CD4-positive, alpha-beta T cell treated with Interleukin-1 beta for 1 hour (primary cell): ENCODE measurements around the gene EPHB1.
"Not testable (repeated sequence)": the region's sequence is repeated elsewhere in the genome, so short reads cannot be mapped to it uniquely, and the experiment has no call there.

Experiments used
- DNase-seq, 2 donors: peaks; one replicate each; pipeline ENCODE4 v3.0.0-alpha.2; 2020 to 2022

Gene EPHB1

DNA sequence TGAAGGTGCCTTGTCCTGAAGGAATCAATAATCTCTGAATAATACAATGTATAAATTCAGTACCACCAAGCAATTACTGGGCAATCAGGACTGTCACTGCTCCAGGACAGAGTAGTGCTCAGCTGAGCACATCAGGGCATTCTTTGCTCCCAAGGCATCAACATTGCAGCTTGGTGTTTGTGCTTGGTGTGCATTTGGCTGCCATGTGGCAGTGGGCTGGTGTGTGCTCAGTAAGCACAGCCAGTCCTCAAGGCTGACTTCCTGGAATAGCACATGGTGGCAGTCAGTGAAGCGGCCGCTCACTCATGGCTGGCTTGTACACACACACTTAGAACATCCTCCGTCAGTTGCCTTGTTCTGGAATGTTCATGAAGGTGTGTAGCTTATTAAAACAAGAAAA is 217.0 kb downstream of the EPHB1 start:
- no peak for DNase-seq

DNA sequence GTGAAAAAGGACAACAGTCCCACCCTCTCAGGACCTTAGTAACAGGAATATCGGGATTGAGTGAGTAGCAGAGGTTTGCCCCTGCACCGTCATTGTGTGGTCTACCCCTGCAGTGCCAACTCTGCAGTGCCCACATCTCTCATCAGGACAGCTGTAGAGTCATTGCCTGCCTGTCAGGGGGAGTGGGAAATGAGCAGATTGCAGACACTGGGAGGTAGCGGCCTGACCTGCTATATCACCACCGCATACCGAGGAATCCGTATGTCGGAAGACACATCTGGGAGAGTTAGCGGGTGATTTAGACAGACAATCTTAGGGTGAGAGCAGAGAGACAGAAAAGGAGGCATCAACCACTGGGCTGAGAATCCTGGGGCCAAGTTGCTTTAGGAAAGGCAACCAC is 218.1 kb downstream of the EPHB1 start:
- no peak for DNase-seq

GRCh38 chr3:135014566-135014965 is 219.5 kb downstream of the EPHB1 start:
- DNase-seq: no peak

DNA sequence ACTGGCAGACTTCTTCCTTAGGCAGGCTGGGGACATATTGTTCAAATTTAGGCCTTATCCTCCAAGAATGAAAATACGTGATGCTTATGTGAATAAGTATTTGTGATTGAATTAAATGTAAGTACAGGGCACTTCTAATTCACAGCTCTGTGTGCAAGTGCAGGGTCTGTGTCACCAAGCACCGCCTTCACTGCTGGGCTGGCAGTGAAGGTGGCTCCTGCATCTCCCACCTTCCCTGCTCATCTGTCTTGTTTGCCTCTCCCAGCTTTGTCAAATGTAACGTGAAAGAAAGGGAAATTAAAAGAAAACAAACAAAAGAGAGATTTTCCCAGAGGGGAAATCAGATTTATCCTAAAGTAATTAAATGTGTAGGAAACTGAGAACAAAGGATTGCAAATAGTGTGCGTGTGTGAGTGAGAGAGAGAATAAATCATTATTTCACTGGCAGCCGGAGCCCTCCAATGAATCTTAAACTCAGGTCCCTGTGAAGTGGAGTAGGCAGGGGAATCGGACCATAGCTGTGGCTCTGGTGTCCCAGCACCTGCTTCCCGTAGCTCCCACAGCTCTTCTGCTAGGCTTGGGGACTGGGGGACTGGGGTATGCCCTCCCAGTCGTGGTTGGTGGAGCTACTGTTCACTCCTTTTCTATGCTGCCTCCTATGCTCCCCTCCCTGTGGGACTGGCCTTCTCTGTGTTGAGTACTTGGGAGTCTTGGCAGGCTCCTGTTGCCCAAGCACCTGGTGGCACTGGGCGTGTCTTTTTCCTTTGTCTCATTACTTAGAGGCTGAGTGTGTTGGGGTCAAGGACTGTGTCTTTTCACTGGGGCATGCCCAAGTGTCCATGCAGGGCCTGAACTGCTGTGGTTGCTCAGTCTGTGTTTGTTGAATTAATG is 222.2 kb downstream of the EPHB1 start:
- no peak for DNase-seq

DNA sequence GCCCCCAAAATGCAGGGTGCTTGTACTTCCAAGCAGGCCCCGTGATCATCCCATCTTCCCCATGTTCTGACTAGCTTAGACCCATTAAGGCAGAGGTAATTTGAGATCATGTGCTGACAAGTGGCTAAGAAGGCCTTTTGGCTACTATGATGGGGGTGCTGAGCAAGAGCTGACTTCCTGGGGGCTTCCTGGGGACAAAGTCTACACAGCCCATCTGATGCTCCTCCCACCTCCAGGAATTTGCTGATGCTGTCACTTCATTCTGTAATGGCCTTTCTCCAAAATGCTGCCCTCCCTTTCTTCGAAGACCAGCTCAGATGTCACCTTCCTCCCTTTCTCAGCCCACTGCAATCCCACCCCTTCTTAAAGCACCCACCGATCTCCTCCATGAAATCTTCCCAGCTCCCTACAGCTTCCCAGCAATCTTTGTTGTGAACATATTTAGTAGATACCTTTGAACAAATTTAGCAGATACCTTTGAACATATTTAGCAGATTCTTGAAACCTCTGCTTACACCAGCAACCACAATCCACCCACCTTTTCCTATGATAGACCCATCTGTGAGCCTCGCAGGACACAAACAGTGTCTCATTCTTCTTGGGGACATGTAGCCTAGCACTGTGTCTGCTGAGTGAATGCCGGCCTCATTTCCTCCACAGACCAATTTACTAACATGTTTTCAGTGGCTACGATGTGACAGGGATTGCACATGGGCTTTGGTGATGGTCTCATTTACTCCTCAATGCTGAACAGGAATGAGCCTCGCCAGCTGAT is 223.3 kb downstream of the EPHB1 start:
- no peak for DNase-seq

DNA sequence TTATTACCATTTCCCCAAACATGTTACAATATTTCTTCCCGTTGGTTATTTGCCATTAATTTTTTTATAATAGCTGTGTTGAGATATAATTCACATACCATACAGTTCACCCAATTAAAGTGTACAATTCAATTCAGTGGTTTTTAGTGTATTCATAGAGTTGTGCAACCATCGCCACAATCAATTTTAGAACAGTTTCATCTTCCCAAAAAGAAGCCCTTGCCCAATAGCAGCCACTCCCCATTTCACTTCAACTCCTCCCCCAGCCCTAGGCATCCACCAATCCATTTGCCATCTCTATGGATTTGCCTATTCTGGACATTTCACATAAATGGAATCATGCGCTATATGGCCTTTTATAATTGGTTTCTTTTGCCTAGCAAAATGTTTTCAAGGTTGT is 225.1 kb downstream of the EPHB1 start:
- DNase-seq: no peak

GRCh38 chr3:135023996-135024658 is 229.1 kb downstream of the EPHB1 start:
- DNase-seq: no peak

DNA sequence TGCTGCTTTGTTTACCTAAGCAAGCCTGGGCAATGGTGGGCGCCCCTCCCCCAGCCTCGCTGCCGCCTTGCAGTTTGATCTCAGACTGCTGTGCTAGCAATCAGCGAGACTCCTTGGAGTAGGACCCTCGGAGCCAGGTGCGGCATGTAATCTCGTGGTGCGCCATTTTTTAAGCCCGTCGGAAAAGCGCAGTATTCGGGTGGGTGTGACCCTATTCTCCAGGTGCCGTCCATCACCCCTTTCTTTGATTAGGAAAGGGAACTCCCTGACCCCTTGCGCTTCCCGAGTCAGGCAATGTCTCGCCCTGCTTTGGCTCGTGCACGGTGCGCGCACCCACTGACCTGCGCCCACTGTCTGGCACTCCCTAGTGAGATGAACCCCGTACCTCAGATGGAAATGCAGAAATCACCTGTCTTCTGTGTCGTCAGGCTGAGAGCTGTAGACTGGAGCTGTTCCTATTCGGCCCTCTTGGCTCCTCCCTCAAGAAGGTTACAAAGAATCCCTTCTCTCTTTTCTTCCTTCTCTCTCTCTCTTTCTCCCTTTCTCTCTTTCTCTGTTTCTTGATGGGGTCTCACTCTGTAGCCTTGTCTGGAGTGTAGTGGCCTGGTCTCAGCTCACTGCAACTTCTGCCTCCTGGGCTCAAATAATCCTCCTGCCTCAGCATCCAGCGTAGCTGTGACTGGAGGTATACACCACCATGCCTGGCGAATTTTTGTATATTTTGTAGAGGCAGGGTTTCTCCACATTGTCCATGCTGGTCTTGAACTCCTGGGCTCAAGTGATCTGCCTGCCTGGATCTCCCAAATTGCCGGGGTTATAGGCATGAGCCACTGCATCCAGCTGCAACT is 235.9 kb downstream of the EPHB1 start:
- not testable (repeated sequence) for DNase-seq

DNA sequence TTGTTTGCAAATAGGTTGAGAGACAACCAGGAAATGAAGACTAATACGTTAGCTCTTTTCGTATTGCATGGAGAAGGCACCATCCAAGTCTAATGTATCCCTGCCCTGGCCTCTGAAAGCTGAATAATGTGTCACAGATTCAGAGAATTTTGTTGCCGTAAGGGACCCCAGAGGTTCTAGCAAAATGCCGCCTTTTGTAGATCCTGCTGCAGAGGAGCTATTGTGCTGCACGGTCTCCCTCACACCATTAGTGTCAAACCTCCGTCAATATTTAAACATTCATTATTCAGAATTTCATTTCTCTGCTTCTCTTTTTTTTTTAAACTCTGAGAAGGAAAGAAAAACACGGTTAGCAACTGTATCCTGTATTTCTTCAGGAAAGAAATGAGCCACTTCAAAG is 238.7 kb downstream of the EPHB1 start:
- no peak for DNase-seq

GRCh38 chr3:135034291-135034768 is 239.3 kb downstream of the EPHB1 start:
- DNase-seq: no peak

- DNase-seq: no peak
Observed at GRCh38 chr3:135034891-135035440, 239.9 kb downstream of the EPHB1 start.

DNA sequence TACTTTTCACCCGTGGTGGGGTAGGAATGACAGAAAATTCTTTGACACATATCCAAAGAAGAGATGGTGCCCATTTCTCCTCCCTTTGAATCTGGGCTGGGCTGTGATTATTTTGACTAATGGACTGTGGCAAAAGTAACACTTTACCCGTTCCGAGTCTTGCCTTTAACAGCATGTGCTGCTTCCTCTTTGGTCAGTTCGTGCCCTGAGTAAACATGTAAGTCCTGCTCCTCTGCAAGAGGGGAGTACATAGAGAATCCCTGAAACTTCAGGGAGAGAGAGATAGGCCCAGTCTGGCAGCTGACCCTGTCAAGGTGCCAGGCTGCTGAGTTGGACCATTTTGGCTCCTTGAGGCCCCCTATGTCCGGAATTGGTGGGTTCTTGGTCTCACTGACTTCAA is 243.1 kb downstream of the EPHB1 start:
- DNase-seq: no peak

- not testable (repeated sequence) for DNase-seq
Observed at GRCh38 chr3:135039536-135039935, 244.5 kb downstream of the EPHB1 start.

GRCh38 chr3:135040321-135041240 is 245.5 kb downstream of the EPHB1 start:
- no peak for DNase-seq

GRCh38 chr3:135041601-135042000 is 246.5 kb downstream of the EPHB1 start:
- no peak for DNase-seq

DNA sequence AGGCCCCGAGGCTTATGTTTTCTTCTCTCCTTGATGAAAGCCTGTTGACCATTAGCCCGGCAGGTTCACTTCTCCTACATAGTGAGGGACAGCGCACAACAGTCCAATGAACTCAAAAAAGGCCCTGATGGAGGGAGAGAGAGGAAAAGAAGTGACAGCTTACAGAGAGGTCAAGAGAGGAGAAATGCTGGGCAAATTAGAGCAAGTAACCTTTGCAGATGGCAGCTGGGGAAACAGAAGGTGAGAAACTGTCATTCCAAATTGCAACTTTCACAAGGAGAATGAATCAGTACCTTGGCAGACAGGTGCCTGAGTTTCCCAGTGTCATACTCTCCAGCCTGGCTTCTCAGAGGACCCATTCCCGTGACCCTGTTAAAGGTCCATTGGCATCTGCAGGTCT is 252.0 kb downstream of the EPHB1 start:
- DNase-seq: no peak

- DNase-seq: no peak
Observed at GRCh38 chr3:135050536-135050935, 255.5 kb downstream of the EPHB1 start.

DNA sequence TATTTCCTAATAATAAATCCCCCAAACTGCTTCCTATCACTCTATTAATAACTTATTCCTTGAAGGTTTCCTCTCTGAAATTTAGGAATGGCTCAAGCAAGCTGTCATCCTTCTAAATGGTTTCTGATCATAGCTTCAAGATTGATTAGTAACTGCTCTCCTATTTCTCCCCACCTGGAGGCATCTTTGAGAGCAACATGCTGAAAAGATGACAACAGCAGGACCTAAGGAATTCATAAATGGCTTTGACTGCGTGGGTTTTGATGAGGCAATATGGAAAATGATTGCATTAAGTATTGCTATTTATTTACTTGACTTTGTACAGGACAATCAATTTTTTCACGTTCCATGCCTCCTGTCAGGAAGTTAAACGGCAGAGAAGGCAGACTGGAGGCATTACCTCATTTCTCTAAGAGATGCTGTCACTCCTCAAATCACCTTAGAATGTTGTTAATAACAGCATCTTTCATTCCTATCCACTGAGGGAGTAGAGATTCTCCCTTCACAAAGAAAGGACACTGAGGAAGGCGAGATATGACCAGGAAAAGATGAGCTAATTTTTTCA is 256.4 kb downstream of the EPHB1 start:
- no peak for DNase-seq

GRCh38 chr3:135055449-135055848 is 260.4 kb downstream of the EPHB1 start:
- DNase-seq: no peak

DNA sequence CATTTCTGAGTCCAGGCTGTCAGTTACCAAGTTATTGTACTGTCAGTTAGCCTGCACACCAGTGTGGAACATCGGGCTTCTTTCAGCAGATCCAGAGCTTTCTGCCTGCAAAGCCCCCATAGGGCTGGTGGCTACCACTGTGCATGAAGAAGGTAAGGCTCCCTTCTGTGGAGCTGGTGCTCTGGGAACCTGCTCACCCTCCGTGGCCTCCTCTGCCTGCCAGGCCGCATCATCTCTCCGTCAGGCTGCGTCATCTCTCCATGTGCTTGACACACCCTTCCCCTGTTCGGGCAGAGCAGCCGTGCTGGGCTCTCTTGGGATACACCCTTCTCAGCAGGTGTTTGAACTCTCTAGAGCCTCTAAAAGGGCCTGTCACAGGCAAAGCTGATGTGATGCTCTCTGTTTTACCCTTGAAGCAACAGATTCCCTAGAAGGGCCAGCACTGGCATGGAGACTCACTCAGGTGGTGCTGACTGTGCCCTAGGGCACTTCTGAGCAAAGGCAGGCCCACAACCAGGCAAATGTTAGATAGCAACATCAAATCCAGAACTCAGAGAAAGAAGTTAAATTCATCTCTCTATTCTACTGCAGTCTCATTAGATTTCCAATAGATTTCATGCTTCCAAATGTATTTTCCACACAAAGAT is 261.1 kb downstream of the EPHB1 start:
- DNase-seq: no peak
